ENCODE data around the gene DEK.
"Not testable (repeated sequence)": the region's sequence is repeated elsewhere in the genome, so short reads cannot be mapped to it uniquely, and the experiment has no call there.

GRCh38 chr6:18310010-18310409 lies 45.7 kb upstream of the DEK start:
- TF ChIP-seq, protein P1, sequence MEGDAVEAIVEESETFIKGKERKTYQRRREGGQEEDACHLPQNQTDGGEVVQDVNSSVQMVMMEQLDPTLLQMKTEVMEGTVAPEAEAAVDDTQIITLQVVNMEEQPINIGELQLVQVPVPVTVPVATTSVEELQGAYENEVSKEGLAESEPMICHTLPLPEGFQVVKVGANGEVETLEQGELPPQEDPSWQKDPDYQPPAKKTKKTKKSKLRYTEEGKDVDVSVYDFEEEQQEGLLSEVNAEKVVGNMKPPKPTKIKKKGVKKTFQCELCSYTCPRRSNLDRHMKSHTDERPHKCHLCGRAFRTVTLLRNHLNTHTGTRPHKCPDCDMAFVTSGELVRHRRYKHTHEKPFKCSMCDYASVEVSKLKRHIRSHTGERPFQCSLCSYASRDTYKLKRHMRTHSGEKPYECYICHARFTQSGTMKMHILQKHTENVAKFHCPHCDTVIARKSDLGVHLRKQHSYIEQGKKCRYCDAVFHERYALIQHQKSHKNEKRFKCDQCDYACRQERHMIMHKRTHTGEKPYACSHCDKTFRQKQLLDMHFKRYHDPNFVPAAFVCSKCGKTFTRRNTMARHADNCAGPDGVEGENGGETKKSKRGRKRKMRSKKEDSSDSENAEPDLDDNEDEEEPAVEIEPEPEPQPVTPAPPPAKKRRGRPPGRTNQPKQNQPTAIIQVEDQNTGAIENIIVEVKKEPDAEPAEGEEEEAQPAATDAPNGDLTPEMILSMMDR (IDR thresholded peaks at IDR 0.05; ENCODE audit: low read depth, low read length) = not testable (repeated sequence)
- not testable (repeated sequence) for TF ChIP-seq EZH2phosphoT487 (IDR thresholded peaks at IDR 0.05; ENCODE audit: low read depth)

Measured in OCI-LY3 (cell line).